ENCODE data around the gene NCOR1.

The NCOR1 gene

GRCh38 chr17:16033729-16034349 lies 181.5 kb downstream of the NCOR1 start:
- no peak for DNase-seq (ENCODE audit: low read depth, low spot score)

DNA sequence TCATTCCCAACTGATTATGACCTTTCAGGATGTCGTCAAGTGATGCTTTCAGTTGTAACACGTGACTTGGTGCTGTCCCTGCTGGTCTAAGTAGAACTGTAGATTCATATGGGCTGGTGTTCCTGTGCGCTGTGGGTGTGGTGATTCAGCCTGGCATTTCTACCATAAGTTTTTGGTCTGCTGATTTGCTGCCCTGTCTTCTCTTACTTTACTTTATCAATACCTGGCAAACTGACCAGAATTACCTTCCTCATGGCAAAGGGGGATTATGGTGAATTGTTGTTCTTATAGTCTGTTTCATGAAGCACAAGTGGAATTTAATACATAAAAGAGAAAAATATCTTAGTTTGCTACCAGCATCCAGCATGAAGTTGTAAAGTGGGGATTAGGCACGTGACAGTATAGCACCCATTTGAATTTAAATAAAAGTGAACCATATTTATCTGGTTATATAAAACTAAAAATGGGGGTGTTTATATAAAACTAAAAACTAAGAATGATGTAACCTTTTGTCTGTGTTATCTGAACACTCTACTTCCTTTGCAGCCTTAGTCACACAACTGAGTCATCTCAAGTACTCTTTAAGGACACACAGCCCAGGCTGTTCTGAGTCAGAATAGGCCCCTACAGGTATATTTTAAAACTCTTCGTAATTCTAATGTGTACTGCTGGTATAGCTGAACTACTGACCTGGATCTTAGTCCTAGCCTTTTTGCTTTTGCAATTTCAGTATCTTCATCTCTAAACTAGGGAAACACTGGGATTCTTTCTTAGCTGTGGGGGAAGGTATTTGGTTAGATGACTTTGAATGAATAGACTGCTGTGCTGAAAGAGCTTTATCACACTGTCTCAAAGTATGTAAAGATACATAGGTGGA lies 187.4 kb downstream of the NCOR1 start:
- DNase-seq (ENCODE audit: low read depth, low spot score) = peak; percentile 86

DNA sequence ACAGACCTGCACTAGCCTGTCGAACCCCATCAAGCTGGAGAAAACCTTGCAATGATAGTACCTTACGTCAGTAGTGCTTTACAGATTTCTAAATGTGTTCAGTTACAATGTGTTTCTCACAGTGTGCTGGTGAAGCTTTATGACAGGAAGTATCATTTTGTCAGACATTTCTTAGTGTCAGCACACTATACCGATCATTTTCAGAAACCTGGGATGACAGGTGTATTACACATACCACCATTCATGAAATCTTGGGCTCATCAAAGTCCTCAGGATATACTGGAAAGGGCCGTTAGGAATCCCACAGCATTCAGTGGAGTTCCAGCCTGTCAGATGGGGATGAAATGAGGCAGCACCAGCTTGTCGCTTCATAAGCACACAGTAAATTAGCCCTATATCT lies 188.4 kb downstream of the NCOR1 start:
- DNase-seq (ENCODE audit: low read depth, low spot score) = no peak

- DNase-seq (ENCODE audit: low read depth, low spot score) = no peak
Observed at GRCh38 chr17:16025202-16025601, 190.1 kb downstream of the NCOR1 start.

GRCh38 chr17:16023881-16024280 lies 191.5 kb downstream of the NCOR1 start:
- DNase-seq (ENCODE audit: low read depth, low spot score) = no peak

GRCh38 chr17:16019347-16019746 lies 196.0 kb downstream of the NCOR1 start:
- no peak for DNase-seq (ENCODE audit: low read depth, low spot score)

DNA sequence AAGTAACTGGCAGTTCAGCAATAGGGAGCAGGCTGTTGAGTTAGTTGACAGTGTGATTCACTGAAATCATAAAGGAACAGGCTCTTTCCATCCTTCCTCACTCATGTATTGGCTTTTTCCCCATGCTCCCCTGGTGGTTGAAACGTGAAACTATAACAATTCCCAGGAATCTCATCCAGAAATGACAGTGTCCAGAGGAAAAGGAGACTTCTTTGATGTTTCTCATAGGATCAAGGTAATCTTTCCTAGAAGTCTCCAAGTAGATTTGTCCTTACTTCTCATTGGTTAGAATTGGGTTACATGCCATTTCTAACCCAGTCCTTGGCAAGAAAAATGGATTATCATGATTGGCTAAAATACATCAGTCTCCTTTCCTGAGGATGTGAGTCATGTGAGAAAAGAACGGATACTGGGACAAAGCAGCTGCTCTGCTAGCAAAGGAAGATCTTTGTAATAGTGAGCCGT lies 201.4 kb downstream of the NCOR1 start:
- peak; percentile 74 for DNase-seq (ENCODE audit: low read depth, low spot score)

DNA sequence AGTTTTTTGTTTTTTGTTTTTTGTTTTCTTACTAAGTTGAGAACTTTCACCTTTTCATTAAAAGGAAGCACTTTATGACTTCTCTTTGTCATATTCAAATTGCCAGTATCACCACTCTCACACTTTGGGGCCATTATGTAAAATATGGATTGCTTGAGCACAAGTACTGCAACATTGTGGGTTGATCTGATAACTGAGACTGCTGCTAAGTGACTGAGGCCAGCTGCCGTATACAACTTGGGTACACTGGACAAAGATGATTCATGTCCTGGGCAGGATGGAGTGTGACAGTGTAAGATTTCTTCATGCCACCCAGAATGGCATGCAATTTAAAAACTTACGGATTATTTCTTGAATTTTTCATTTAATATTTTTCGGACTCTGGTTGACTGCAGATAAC lies 207.9 kb downstream of the NCOR1 start:
- no peak for DNase-seq (ENCODE audit: low read depth, low spot score)

DNA sequence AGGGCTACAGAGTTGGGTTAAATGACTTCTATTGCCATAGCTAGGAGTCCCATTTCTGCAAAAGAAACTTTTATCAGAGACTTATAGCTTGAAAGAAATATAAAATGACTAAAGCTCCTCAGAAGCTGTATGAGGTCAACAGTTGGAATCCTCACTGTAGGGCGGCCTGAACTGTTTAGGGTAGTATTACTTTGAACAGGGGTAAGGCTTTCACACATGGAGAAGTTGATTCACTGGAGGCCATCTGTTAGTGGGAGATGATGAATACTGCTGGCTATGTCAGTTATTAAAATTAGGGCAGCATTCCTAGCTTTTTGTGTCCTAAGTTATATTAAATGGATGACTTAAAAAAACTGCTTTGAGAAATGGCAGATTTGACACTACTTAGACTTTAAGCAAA lies 209.7 kb downstream of the NCOR1 start:
- DNase-seq (ENCODE audit: low read depth, low spot score) = no peak

- DNase-seq (ENCODE audit: low read depth, low spot score) = peak; percentile 35
Observed at GRCh38 chr17:16003841-16004240, 211.5 kb downstream of the NCOR1 start.

DNA sequence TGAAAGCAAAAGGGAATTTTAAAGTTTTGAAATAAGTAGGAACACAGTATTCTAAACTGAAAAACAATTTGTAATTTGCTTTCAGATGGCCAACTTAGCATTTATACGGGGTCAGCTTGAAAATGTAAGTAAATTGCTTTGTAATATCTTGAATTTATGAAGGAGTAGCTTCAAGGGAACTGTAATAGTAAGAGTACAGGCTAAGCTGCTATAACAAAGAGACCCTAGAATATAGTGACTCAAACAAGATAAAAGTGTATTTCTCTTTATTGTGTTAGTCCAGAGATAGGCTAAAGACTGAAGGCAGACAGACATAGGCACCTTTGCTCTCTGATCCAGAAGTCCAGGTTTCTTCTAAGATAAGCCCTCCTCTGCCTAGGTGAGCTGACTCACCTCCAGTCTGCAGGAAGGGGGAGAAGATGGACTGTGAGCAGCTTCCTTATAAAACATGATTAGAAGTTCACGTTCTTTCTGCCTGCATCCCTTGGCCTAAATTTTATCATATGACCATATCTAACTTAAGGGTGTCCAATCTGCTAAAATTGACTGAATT lies 212.6 kb downstream of the NCOR1 start:
- DNase-seq (ENCODE audit: low read depth, low spot score) = no peak

DNA sequence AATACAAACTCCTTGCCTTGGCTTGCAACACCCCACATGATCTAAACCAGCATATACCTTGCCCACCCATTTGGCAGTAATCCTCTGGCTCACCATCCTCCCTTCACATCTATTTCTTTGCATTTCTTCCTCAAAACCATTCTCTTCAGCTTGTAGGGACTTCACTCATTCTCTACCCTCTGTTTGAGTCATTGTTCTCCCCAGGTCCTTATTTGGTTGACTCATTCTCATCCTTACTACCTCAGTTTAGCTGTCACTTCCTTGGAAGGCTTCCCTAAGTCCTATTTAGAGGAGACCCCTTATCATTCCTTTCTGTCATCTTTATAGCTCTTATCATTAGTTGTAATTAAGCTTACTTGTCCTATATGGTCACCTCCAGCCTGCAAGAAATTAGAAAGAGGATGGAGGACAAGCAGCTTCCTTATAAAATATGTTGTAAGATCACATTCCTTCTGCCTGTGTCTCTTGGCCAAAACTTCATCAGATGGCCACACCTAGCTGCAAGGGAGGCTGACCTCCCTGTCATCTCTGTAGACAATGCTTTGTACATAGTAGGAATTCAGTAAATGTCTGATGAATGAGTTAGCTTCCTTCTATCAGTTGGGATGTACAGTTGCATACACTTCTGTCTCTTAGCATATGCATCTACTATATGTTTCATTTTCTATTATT lies 214.0 kb downstream of the NCOR1 start:
- no peak for DNase-seq (ENCODE audit: low read depth, low spot score)

- DNase-seq (ENCODE audit: low read depth, low spot score) = no peak
Observed at GRCh38 chr17:15999974-16000827, 215.1 kb downstream of the NCOR1 start.

- peak; percentile 98 for DNase-seq (ENCODE audit: low read depth, low spot score)
Observed at GRCh38 chr17:15999141-15999973, 216.0 kb downstream of the NCOR1 start, which contains the start of the genes TTC19 and ZSWIM7. TTC19 (plus strand) TSS chr17:15999824; CDS start chr17:15999849, 25 bp downstream. ZSWIM7 (minus strand) TSS chr17:15999704; CDS start chr17:15999594, 110 bp downstream.

- no peak for DNase-seq (ENCODE audit: low read depth, low spot score)
Observed at GRCh38 chr17:15998031-15998562, 217.2 kb downstream of the NCOR1 start.

GRCh38 chr17:15996322-15996721 lies 219.0 kb downstream of the NCOR1 start:
- DNase-seq (ENCODE audit: low read depth, low spot score) = no peak

DNA sequence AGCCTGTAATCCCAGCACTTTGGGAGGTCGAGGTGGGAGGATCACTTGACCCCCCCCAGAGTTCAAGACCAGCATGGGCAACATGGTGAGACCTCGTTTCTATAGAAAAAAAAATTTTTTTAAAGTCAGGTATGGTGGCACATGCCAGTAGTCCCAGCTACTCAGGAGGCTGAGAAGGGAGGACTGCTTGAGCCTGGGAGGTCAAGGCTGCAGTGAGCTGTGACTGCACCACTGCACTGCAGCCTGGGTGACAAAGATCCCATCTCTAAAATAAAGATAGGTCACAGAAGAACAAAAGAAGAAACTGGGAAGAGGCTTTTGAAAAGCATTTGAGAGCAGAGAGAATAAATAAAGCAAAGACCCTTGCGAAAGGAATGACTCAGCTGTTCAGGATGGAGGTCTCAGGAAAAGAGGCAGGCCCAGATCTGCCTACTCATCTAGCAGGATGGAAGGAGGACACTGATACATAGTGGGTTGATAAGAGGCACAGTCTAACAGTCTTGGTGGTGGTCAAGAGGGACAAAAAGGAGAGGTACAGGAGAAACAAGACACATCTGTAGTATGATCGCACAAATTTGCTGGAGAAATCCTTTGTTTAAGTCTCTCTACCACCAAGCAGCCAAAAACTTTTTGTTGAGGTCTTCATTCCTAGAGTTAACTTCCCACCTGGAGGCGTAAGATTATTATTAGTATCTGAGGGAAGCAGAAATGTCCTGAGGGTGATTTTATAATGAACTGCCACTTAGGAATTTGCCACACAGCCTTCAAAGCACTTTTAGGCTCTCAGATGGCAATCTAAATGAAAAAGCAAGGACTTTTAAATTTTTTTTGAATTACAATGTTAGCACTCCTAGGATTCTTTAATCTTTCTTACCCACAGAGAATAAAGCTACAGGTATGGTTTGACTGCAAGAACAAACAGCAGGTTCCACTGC lies 233.4 kb downstream of the NCOR1 start:
- DNase-seq (ENCODE audit: low read depth, low spot score) = peak; percentile 28

DNA sequence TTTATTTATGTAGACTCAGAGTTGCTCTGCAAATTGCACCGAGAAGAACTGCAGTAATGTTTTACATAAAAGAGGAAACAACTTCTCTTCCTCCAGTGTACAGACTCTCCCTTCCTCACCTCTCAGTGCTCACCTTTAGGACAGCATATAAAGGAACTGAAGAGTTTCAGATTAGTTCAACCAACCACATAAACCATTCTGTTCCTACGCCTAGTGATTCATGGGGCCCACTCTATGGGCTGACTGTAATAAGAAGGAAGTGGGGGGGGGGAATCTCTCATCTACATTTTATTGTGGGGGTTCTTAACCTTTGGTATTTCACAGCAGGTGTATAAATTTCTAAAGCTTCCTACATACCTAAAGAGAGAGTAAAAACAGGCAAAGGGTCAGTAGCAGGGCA lies 234.1 kb downstream of the NCOR1 start:
- no peak for DNase-seq (ENCODE audit: low read depth, low spot score)

Data from astrocyte of the hippocampus (primary cell).